ENCODE data around the gene PGM3.

DNA sequence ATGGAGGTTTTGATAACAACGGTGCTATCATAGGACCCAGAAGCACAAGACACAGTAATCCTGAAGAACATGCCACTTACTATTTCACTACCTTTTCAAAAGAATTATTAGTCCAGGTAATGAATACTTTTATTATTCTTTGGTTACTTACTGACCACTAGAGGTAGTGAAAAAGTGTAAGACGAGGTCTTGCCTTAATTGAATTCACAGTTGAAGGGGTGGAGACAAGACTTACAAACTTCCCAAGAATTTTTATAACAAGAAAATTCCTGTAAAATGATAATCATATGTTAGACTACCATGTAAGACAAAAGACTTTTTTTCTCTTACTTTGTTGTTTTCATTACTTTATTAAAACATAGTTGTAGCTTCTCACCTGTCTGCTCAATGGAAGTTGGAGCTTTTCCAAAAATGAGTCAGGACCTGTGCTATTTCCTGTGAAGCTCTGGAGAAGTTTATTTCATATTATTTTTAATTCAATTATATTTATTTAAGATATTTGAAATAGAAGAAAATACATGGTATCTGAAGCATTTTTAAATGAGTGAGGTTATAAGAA, 73.2 kb downstream of the PGM3 start:
- TF ChIP-seq SUZ12 (IDR thresholded peaks at IDR 0.05) (no peak), TARDBP (IDR thresholded peaks at IDR 0.05) (no peak), ELF4 (IDR thresholded peaks at IDR 0.05) (no peak), ARNT (IDR thresholded peaks at IDR 0.05) (no peak), ZNF384 (IDR thresholded peaks at IDR 0.05) (no peak), FOXK2 (IDR thresholded peaks at IDR 0.05) (no peak), BHLHE40 (IDR thresholded peaks at IDR 0.05; ENCODE audit: borderline replicate concordance) (no peak), NFRKB (IDR thresholded peaks at IDR 0.05) (no peak), FOXM1 (IDR thresholded peaks at IDR 0.05; ENCODE audit: borderline replicate concordance) (no peak), CTBP1 (IDR thresholded peaks at IDR 0.05; ENCODE audit: borderline replicate concordance) (no peak), FOXA1 (IDR thresholded peaks at IDR 0.05) (no peak), HDGF (IDR thresholded peaks at IDR 0.05; ENCODE audit: borderline replicate concordance) (no peak)
- TF ChIP-seq, protein P1, sequence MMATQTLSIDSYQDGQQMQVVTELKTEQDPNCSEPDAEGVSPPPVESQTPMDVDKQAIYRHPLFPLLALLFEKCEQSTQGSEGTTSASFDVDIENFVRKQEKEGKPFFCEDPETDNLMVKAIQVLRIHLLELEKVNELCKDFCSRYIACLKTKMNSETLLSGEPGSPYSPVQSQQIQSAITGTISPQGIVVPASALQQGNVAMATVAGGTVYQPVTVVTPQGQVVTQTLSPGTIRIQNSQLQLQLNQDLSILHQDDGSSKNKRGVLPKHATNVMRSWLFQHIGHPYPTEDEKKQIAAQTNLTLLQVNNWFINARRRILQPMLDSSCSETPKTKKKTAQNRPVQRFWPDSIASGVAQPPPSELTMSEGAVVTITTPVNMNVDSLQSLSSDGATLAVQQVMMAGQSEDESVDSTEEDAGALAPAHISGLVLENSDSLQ (IDR thresholded peaks at IDR 0.05), result no peak

Data from HEK293T (cell line).